GM19452 (cell line): ENCODE measurements around the gene CD109.
"Not testable (repeated sequence)": the region's sequence is repeated elsewhere in the genome, so short reads cannot be mapped to it uniquely, and the experiment has no call there.

Source experiments
- ATAC-seq: cut with Tn5 transposase; IDR thresholded peaks from one replicate; pipeline ENCODE4 v1.9.1; 2021; ENCODE audit not compliant: unreplicated experiment

The CD109 gene

GRCh38 chr6:73851048-73851447 lies 155.0 kb downstream of the CD109 start:
- not testable (repeated sequence) for ATAC-seq

GRCh38 chr6:73854998-73855718 lies 159.2 kb downstream of the CD109 start:
- ATAC-seq: no peak

GRCh38 chr6:73857341-73857890 lies 161.4 kb downstream of the CD109 start:
- no peak for ATAC-seq

- no peak for ATAC-seq
Observed at GRCh38 chr6:73858376-73858775, 162.4 kb downstream of the CD109 start.

DNA sequence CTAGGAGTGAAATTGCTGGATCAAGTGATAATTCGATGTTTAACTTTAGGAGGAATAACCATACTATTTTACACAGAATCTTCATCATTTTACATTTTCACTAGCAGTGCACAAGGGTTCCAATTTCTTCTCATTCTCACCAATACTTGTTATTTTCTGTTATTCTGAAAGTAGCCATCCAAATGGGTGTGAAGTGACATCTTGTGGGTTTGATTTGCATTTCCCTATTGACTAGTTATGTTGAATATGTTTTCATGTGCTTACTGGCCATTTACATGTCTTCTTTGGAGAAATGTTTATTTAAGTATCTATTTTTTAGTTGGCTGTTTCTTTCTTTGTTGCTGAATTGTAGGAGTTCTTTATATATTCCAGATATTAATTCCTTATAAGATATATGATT lies 164.3 kb downstream of the CD109 start:
- no peak for ATAC-seq

- ATAC-seq: no peak
Observed at GRCh38 chr6:73866305-73866704, 170.3 kb downstream of the CD109 start.

DNA sequence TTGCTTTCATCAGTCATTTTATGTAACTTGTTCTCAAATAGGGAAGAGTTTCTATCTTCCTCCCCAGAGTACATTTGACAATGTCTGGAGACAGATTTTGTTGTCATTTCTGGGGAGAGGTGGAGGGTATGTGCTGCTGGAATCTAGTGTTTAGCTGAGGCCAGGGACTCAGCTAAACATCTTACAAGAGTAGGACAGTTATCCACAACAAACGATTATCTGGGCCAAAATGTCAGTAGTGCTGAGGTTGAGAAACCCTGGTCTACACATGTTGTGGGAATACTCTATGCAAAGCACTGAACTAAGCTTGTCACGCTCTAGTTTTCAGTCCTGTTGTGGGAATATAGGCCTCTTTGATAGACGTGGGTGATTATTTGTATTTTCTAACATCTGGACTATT lies 171.4 kb downstream of the CD109 start:
- no peak for ATAC-seq

- no peak for ATAC-seq
Observed at GRCh38 chr6:73870907-73871306, 174.9 kb downstream of the CD109 start.

DNA sequence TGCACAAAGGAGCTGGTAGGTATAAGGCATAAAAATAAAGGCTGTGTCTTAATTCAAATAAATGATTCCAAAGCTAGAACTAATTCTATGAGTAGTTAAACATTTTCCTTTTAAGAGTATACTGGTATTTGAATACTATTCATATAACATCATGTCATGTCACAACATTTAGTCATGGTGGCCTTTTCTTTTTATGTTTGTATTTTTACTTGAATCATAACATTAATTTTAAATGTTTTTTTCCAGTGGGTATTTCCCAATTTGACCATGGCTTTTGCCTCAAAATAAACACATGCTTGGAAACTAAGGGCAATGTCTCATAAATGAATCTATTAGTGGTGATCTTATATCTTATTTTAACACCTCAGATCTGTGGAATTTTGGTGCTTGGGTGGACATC lies 177.1 kb downstream of the CD109 start:
- ATAC-seq: no peak
